ENCODE measurements around the gene SLC39A10. TPM values are rescaled to one million over a fixed set of nuclear protein-coding genes. Genes with fewer than 3 reads are reported as not detected.

The SLC39A10 gene
- total and polyA plus RNA-seq, 2 experiments from 2014 or later: 38.0 to 57.0 TPM

GRCh38 chr2:195628666-195629065 lies 28.4 kb upstream of the SLC39A10 start:
- Histone ChIP-seq H3K27me3 (no peaks in the 10 kb centered on the region), H3K4me3 (no peak overlapping the region), H3K36me3 (no peaks in the 10 kb centered on the region), H3K27ac (no peak overlapping the region), H3K4me1 (ENCODE audit: low read depth) (no peaks in the 10 kb centered on the region), H3K9me3 (ENCODE audit: low read depth) (no peaks in the 10 kb centered on the region)
- TF ChIP-seq, protein P1, sequence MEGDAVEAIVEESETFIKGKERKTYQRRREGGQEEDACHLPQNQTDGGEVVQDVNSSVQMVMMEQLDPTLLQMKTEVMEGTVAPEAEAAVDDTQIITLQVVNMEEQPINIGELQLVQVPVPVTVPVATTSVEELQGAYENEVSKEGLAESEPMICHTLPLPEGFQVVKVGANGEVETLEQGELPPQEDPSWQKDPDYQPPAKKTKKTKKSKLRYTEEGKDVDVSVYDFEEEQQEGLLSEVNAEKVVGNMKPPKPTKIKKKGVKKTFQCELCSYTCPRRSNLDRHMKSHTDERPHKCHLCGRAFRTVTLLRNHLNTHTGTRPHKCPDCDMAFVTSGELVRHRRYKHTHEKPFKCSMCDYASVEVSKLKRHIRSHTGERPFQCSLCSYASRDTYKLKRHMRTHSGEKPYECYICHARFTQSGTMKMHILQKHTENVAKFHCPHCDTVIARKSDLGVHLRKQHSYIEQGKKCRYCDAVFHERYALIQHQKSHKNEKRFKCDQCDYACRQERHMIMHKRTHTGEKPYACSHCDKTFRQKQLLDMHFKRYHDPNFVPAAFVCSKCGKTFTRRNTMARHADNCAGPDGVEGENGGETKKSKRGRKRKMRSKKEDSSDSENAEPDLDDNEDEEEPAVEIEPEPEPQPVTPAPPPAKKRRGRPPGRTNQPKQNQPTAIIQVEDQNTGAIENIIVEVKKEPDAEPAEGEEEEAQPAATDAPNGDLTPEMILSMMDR (IDR thresholded peaks at IDR 0.05; ENCODE audit: low read depth, low read length): no peak
- DNase-seq (ENCODE audit: low read depth in 1 of 2, low spot score in 1 of 2): no peak

- Histone ChIP-seq H3K9me3 (ENCODE audit: low read depth) (no peaks in the 10 kb centered on the region), H3K27me3 (no peaks in the 10 kb centered on the region), H3K36me3 (no peaks in the 10 kb centered on the region), H3K27ac (no peak overlapping the region), H3K4me1 (ENCODE audit: low read depth) (no peaks in the 10 kb centered on the region), H3K4me3 (no peak overlapping the region)
- TF ChIP-seq, protein P1 (IDR thresholded peaks at IDR 0.05; ENCODE audit: low read depth, low read length): no peak
- DNase-seq (ENCODE audit: low read depth in 1 of 2, low spot score in 1 of 2): no peak
Measured at GRCh38 chr2:195632856-195633572, 24.0 kb upstream of the SLC39A10 start.

- Histone ChIP-seq H3K36me3 (no peaks in the 10 kb centered on the region), H3K9me3 (ENCODE audit: low read depth) (no peaks in the 10 kb centered on the region), H3K4me3 (no peak overlapping the region), H3K27ac (no peak overlapping the region), H3K27me3 (no peaks in the 10 kb centered on the region), H3K4me1 (ENCODE audit: low read depth) (no peaks in the 10 kb centered on the region)
- TF ChIP-seq, protein P1 (IDR thresholded peaks at IDR 0.05; ENCODE audit: low read depth, low read length): no peak
- DNase-seq (ENCODE audit: low read depth in 1 of 2, low spot score in 1 of 2): no peak
Measured at GRCh38 chr2:195633573-195633870, 23.5 kb upstream of the SLC39A10 start.

GRCh38 chr2:195633974-195634373 lies 23.1 kb upstream of the SLC39A10 start:
- TF ChIP-seq, protein P1 (IDR thresholded peaks at IDR 0.05; ENCODE audit: low read depth, low read length): no peak
- Histone ChIP-seq H3K4me1 (ENCODE audit: low read depth) (no peaks in the 10 kb centered on the region), H3K36me3 (no peaks in the 10 kb centered on the region), H3K4me3 (no peak overlapping the region), H3K27me3 (no peaks in the 10 kb centered on the region), H3K27ac (no peak overlapping the region), H3K9me3 (ENCODE audit: low read depth) (no peaks in the 10 kb centered on the region)
- DNase-seq (ENCODE audit: low read depth in 1 of 2, low spot score in 1 of 2): no peak

- Histone ChIP-seq H3K9me3 (ENCODE audit: low read depth) (no peaks in the 10 kb centered on the region), H3K4me3 (no peak overlapping the region), H3K36me3 (no peaks in the 10 kb centered on the region), H3K4me1 (ENCODE audit: low read depth) (no peaks in the 10 kb centered on the region), H3K27ac (no peak overlapping the region), H3K27me3 (no peaks in the 10 kb centered on the region)
- DNase-seq (ENCODE audit: low read depth in 1 of 2, low spot score in 1 of 2): no peak
- TF ChIP-seq, protein P1 (IDR thresholded peaks at IDR 0.05; ENCODE audit: low read depth, low read length): no peak
Measured at GRCh38 chr2:195636890-195637289, 20.1 kb upstream of the SLC39A10 start.

All from cardiac muscle cell (in vitro differentiated cells and primary cell).